Skeletal muscle tissue (tissue), 4 donors: Measurements from ENCODE around the gene FSTL4. TPM values are rescaled to one million over a fixed set of nuclear protein-coding genes. Genes with fewer than 3 reads are reported as not detected.

ENCODE experiments used
- H3K27ac ChIP-seq: one replicate; pipeline ENCODE4 v1.7.0; 2013; ENCODE audit warnings: mild to moderate bottlenecking, low read depth, low read length, inconsistent platforms
- H3K27me3 ChIP-seq, 3 donors: one replicate each; pipeline ENCODE4 v1.7.0; 2013; ENCODE audit warnings: low read length in 3 of 3; ENCODE audit not compliant: control insufficient read depth in 3 of 3, insufficient read depth in 3 of 3
- H3K36me3 ChIP-seq, 3 donors: one replicate each; pipeline ENCODE4 v1.7.0; 2013; ENCODE audit warnings: low read length in 3 of 3; ENCODE audit not compliant: control insufficient read depth in 3 of 3, insufficient read depth in 3 of 3
- H3K4me1 ChIP-seq, 3 donors: one replicate each; pipeline ENCODE4 v1.7.0; 2013; ENCODE audit warnings: low read length in 3 of 3, mild to moderate bottlenecking in 3 of 3; ENCODE audit not compliant: control insufficient read depth in 3 of 3, insufficient read depth in 3 of 3
- H3K4me3 ChIP-seq, 3 donors: one replicate each; pipeline ENCODE4 v1.7.0; 2013; ENCODE audit warnings: low read length in 3 of 3
- H3K9ac ChIP-seq, 3 donors: one replicate each; pipeline ENCODE4 v1.7.0; 2013; ENCODE audit warnings: low read length in 3 of 3, mild to moderate bottlenecking in 3 of 3, moderate library complexity in 2 of 3, low read depth in 1 of 3
- H3K9me3 ChIP-seq, 3 donors: one replicate each; pipeline ENCODE4 v1.7.0; 2013; ENCODE audit warnings: low read length in 3 of 3; ENCODE audit not compliant: control insufficient read depth in 3 of 3
- total RNA-seq: library from RNA; depleted of rRNA; stranded (reverse); fragments of >200 nt; gene quantifications from one replicate; pipeline ENCODE4 v1.2.3, GENCODE V29; 2014
- donor health status: Osteomylitis.

Gene FSTL4
- total RNA-seq, 1 donor from 2014 or later: 1.0 TPM

DNA sequence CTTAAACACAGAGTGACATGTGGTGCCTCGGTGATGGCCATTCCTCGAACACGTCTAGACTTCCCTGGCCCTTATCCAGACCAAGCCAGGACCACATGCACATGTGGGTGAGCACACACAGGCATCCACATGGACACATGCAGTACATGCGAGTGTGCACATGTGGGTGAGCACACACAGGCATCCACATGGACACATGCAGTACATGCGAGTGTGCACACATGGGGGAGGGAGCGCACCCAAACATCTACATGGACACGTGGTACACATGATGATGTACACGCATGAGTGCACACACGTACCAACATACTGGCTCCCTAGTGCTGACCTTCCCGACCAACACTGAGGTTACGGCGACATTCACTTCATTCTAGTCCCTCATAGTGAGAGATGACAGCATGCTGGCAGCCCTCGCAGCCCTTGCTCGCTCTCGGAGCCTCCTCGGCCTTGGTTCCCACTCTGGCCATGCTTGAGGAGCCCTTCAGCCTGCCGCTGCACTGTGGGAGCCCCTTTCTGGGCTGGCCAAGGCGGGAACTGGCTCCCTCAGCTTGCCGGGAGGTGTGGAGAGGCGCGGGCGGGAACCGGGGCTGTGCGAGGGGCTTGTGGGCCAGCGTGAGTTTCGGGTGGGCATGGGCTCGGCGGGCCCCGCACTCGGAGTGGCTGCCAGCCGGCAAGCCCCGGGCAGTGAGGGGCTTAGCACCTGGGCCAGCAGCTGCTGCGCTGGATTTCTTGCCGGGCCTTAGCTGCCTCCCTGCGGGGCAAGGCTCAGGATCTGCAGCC, 373.7 kb downstream of the FSTL4 start:
- H3K27me3 ChIP-seq: no peaks in the 10 kb centered on the region
- no peaks in the 10 kb centered on the region for H3K36me3 ChIP-seq
- H3K27ac ChIP-seq: no peak overlapping the region
- no peaks in the 10 kb centered on the region for H3K9me3 ChIP-seq
- no peak overlapping the region for H3K4me3 ChIP-seq
- H3K4me1 ChIP-seq: peaks cover 2 to 4% (median 4%) of the 10 kb centered on the region in 3 donors
- H3K9ac ChIP-seq: no peak overlapping the region

DNA sequence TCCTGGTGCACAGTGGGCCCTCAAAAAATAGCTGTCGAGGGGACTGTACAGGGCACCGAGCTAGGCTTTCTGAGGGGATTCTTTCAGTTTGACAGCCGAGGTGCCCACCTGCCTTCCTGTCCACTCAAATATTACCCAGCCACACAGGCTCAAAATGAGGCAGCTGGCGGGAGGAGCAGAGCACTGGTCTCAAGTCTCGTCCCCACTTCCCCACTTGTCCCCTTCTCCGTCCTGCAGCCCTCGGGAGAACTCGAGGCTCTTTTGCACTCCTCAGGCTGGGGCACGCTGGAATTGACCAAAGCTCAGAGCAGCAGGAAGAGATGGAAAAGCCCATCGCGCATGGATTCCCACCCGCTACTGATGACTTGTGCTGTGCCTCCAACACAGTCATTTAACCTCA, 375.4 kb downstream of the FSTL4 start:
- Histone ChIP-seq H3K36me3 (no peaks in the 10 kb centered on the region), H3K4me3 (no peak overlapping the region), H3K27ac (no peak overlapping the region), H3K9me3 (no peaks in the 10 kb centered on the region), H3K4me1 (peaks cover 0 to 4% (median 4%) of the 10 kb centered on the region in 3 donors), H3K9ac (no peak overlapping the region), H3K27me3 (no peaks in the 10 kb centered on the region)

DNA sequence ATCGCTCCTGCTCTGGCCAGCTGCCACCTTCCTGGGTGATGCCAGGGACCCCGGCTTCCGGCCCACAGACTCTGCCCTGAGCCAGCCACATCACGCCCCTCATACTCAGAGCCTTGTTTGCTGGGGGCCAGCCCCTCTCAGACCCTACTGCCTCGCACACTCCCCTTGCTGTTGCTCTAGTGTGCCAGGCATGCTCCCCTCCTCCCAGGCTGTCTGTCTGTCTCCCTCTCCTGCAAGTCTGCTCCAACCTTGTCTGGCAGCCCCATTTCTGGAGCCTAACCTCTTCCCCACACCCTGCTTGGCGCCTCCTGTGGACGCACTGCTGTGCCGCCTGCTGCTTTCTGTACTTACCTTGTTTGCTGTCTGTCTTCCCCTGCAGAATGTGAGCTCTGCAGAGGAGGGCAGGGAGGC, 375.8 kb downstream of the FSTL4 start:
- H3K4me1 ChIP-seq: peaks cover 0 to 4% (median 4%) of the 10 kb centered on the region in 3 donors
- H3K9me3 ChIP-seq: no peaks in the 10 kb centered on the region
- H3K27me3 ChIP-seq: no peaks in the 10 kb centered on the region
- no peak overlapping the region for H3K4me3 ChIP-seq
- H3K27ac ChIP-seq: no peak overlapping the region
- H3K9ac ChIP-seq: no peak overlapping the region
- H3K36me3 ChIP-seq: no peaks in the 10 kb centered on the region

DNA sequence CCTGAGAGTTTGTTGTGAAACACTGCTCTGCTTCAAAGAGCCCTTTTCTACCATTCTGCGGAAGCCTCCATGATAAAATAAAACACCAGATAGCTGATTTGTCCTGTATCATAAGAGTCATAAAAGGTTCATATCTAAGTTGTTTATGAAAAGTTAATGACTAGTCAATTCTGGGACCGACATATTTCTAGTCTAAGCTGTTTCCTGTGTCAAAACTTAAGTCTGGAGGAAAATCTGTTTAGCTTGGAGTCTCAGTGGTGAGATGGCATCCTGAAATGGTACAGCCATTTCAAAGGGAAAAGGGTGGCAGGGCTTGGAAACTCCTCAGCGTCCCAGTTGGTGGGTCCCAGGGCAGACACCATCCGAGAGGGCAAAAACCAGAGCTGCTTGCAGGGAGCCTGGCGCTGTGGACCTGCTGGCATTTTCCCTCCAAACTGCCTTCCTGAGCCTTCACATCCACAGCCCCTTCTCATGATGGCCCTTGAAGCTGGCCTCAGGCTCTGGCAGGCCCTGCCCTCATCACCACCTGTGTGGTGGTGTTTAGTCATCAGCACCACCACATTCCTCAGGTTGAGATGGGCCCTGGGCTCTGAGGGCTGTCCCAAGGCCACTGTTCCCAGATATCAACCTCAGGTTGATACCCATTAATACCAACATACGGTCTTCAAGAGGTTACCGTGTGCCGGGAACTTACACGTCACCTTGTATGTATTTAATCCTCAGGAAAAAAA, 376.5 kb downstream of the FSTL4 start:
- H3K9ac ChIP-seq: no peak overlapping the region
- no peaks in the 10 kb centered on the region for H3K9me3 ChIP-seq
- no peaks in the 10 kb centered on the region for H3K27me3 ChIP-seq
- no peak overlapping the region for H3K4me3 ChIP-seq
- H3K36me3 ChIP-seq: no peaks in the 10 kb centered on the region
- no peak overlapping the region for H3K27ac ChIP-seq
- H3K4me1 ChIP-seq: peaks cover 0 to 4% (median 3%) of the 10 kb centered on the region in 3 donors

DNA sequence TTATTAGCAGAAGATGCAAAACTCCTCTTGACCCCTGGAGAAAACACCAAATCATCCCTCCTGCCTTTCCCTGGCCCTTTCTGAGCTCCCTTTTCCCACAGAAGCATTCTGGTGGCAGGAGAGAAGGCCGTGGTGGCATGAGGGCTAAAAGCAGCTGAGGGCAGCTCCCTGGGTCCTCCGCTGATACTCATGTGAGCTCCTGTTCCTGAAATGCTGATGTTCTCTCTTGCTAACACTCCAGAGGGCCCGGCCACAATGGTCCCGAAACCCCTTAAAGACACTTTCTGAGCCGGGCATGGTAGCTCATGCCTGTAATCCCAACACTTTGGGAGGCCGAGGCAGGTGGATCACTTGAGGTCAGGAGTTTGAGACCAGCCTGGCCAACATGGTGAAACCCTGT, 377.4 kb downstream of the FSTL4 start:
- Histone ChIP-seq H3K27ac (no peak overlapping the region), H3K4me1 (no peaks in the 10 kb centered on the region), H3K9ac (no peak overlapping the region), H3K9me3 (no peaks in the 10 kb centered on the region), H3K4me3 (no peak overlapping the region), H3K36me3 (no peaks in the 10 kb centered on the region), H3K27me3 (no peaks in the 10 kb centered on the region)

DNA sequence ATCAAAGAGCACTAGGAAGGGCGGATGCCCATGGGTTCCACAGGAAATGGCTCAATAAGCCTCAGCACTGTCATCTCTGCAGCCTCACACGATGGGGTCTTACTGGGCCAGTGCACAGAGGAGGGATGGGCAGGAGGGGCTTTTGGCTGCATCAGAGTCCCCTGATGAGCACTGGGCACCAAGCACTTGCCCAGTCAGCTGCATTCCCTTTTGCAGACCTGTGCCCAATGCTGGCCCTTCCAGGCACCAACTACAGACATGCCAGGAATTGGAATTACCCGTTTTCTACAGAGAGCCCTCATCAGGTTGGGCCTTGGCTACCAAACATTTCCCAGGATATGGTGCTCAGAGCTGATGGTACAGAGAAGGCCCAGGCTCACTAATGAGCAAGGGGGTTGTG, 378.1 kb downstream of the FSTL4 start:
- no peak overlapping the region for H3K4me3 ChIP-seq

DNA sequence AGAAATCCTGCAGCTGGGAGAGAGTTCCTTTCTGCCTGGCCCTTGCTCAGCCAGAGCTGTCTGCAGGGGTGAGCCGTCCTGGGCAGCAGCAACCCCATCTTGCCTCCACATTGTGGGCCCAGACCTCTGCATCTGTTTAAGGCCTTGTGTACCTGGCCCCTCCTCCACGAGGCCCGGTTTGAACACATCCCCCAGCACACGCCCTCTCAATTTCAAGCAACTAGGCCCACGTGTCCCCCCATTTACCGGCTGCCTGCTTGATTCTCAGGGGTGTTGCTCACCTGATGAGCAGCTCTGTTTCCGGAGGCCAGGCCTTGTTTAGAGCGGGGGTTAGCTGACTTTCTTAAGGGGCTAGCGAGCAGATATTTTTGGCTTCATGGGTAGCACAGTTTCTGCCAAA, 378.7 kb downstream of the FSTL4 start:
- Histone ChIP-seq H3K36me3 (no peaks in the 10 kb centered on the region), H3K27me3 (no peaks in the 10 kb centered on the region), H3K9ac (no peak overlapping the region), H3K27ac (no peak overlapping the region), H3K4me1 (no peaks in the 10 kb centered on the region), H3K4me3 (no peak overlapping the region), H3K9me3 (no peaks in the 10 kb centered on the region)

More for the DNA sequence above, 378.1 kb downstream of the FSTL4 start:
- Histone ChIP-seq H3K9ac (no peak overlapping the region), H3K36me3 (no peaks in the 10 kb centered on the region), H3K27me3 (no peaks in the 10 kb centered on the region), H3K9me3 (no peaks in the 10 kb centered on the region), H3K27ac (no peak overlapping the region), H3K4me1 (no peaks in the 10 kb centered on the region)

DNA sequence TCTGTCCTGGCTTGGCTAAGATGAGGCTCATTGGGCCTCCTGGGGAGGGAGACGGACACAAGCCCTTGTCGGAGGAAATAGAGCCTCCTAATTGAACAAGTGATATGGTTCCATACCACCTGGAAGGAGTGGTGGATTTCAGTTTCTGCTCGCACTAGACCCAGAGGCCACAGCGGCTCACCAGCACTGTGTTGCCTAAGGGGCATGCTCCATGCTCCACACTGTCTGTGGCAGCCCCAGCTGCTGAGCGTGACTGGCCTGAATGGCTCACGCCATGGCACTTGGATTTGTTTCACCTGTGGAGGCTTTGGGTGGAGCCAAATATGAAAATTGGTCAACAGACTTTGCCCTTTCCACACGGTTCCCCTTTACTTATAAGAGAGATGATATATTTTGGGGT, 379.4 kb downstream of the FSTL4 start:
- Histone ChIP-seq H3K27me3 (no peaks in the 10 kb centered on the region), H3K4me3 (no peak overlapping the region), H3K27ac (no peak overlapping the region), H3K9me3 (no peaks in the 10 kb centered on the region), H3K4me1 (no peaks in the 10 kb centered on the region), H3K9ac (no peak overlapping the region), H3K36me3 (no peaks in the 10 kb centered on the region)

DNA sequence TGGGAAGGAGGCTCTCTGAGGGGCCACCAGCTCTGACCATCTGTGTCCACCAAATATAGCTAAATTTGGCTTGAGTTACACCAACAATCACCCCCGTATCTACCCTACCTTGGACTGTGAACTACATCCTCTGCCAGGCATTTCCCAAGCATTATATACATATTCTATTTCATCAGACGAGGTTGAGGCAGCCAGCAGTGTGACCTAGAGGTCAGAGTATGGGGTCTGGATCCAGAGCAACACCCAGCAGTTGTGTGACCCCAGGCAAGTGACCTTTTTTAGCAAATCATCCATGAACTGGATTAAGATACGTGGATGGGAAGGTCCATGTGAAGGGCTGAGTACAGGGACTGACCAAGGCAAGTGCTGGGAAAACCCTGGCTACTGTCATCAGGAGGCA, 379.9 kb downstream of the FSTL4 start:
- Histone ChIP-seq H3K9me3 (no peaks in the 10 kb centered on the region), H3K9ac (no peak overlapping the region), H3K27ac (no peak overlapping the region), H3K27me3 (no peaks in the 10 kb centered on the region), H3K4me1 (no peaks in the 10 kb centered on the region), H3K36me3 (no peaks in the 10 kb centered on the region), H3K4me3 (no peak overlapping the region)

DNA sequence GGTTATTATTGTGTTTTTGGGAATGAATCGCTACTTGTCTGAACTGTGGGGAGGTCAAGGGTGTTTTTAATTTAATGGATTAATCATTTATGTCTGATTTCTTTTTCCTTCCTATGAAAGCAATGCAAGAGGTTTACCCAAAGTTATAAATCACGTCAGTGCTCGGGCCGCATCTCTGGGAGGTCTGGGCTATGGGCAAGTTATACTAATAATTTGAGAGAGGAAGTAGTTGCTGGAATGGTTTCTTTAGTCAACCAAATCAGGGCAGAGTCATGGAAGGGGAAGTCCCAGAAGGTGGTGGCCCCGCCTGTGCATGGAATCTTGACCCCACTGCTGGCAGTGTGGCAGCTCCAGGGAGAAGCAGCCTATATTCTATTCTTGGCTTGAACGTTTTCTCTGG, 380.3 kb downstream of the FSTL4 start:
- Histone ChIP-seq H3K9ac (no peak overlapping the region), H3K36me3 (no peaks in the 10 kb centered on the region), H3K4me1 (no peaks in the 10 kb centered on the region), H3K27me3 (no peaks in the 10 kb centered on the region), H3K4me3 (no peak overlapping the region), H3K27ac (no peak overlapping the region), H3K9me3 (no peaks in the 10 kb centered on the region)
